GM12874 (cell line): ENCODE results near the gene RBM47.

Experiments
- CTCF ChIP-seq: IDR thresholded peaks from 2 replicates; pipeline ENCODE4 v1.5.1; 2011; ENCODE audit warnings: low read depth, mild to moderate bottlenecking, control low read depth, low read length, moderate library complexity; ENCODE audit not compliant: insufficient read depth

The RBM47 gene

GRCh38 chr4:40414673-40415072 lies 215.0 kb downstream of the RBM47 start:
- no peak for TF ChIP-seq CTCF

GRCh38 chr4:40412866-40413795 lies 216.5 kb downstream of the RBM47 start:
- no peak for TF ChIP-seq CTCF

GRCh38 chr4:40412388-40412787 lies 217.3 kb downstream of the RBM47 start:
- TF ChIP-seq CTCF, result no peak

GRCh38 chr4:40409835-40410234 lies 219.8 kb downstream of the RBM47 start:
- TF ChIP-seq CTCF, result no peak

- TF ChIP-seq CTCF, result no peak
Observed at GRCh38 chr4:40406340-40406739, 223.3 kb downstream of the RBM47 start.

GRCh38 chr4:40405193-40405592 lies 224.5 kb downstream of the RBM47 start:
- TF ChIP-seq CTCF, result no peak

- TF ChIP-seq CTCF, result no peak
Observed at GRCh38 chr4:40403081-40403480, 226.6 kb downstream of the RBM47 start.
